Measurements from ENCODE around the gene KCNJ15.

KCNJ15 gene

GRCh38 chr21:38268864-38269575 is 12.2 kb downstream of the KCNJ15 start:
- no peak for DNase-seq (ENCODE audit: low read depth in 2 of 2)

GRCh38 chr21:38269576-38269936 is 12.8 kb downstream of the KCNJ15 start:
- no peak for DNase-seq (ENCODE audit: low read depth in 2 of 2)

- DNase-seq (ENCODE audit: low read depth in 2 of 2): no peak
These were observed 15.4 kb downstream of the KCNJ15 start for GRCh38 chr21:38272215-38272614.

- DNase-seq (ENCODE audit: low read depth in 2 of 2): no peak
These were observed 17.2 kb downstream of the KCNJ15 start for GRCh38 chr21:38273745-38274542.

- peak; percentile 97 for DNase-seq (ENCODE audit: low read depth in 2 of 2)
These were observed 20.8 kb downstream of the KCNJ15 start for GRCh38 chr21:38277501-38278131.

GRCh38 chr21:38280454-38280853 is 23.7 kb downstream of the KCNJ15 start:
- DNase-seq (ENCODE audit: low read depth in 2 of 2): no peak

GRCh38 chr21:38280867-38281266 is 24.1 kb downstream of the KCNJ15 start:
- DNase-seq (ENCODE audit: low read depth in 2 of 2): no peak

- DNase-seq (ENCODE audit: low read depth in 2 of 2): no peak
These were observed 26.1 kb downstream of the KCNJ15 start for GRCh38 chr21:38282921-38283320.

- DNase-seq (ENCODE audit: low read depth in 2 of 2): no peak
These were observed 27.4 kb downstream of the KCNJ15 start for GRCh38 chr21:38284216-38284615.

GRCh38 chr21:38286739-38287471 is 30.1 kb downstream of the KCNJ15 start:
- no peak for DNase-seq (ENCODE audit: low read depth in 2 of 2)

GRCh38 chr21:38287476-38287875 is 30.7 kb downstream of the KCNJ15 start:
- DNase-seq (ENCODE audit: low read depth in 2 of 2): no peak

GRCh38 chr21:38289705-38290485 is 33.1 kb downstream of the KCNJ15 start:
- DNase-seq (ENCODE audit: low read depth in 2 of 2): peak; percentile 95

GRCh38 chr21:38290809-38291208 is 34.0 kb downstream of the KCNJ15 start:
- DNase-seq (ENCODE audit: low read depth in 2 of 2): no peak

- no peak for DNase-seq (ENCODE audit: low read depth in 2 of 2)
These were observed 35.1 kb downstream of the KCNJ15 start for GRCh38 chr21:38291874-38292273.

- no peak for DNase-seq (ENCODE audit: low read depth in 2 of 2)
These were observed 36.3 kb downstream of the KCNJ15 start for GRCh38 chr21:38293113-38293512.

- no peak for DNase-seq (ENCODE audit: low read depth in 2 of 2)
These were observed 37.0 kb downstream of the KCNJ15 start for GRCh38 chr21:38293765-38294164.

- no peak for DNase-seq (ENCODE audit: low read depth in 2 of 2)
These were observed 37.8 kb downstream of the KCNJ15 start for GRCh38 chr21:38294609-38295008.

GRCh38 chr21:38295997-38296764 is 39.4 kb downstream of the KCNJ15 start:
- no peak for DNase-seq (ENCODE audit: low read depth in 2 of 2)

GRCh38 chr21:38297194-38297631 is 40.4 kb downstream of the KCNJ15 start:
- DNase-seq (ENCODE audit: low read depth in 2 of 2): peak; percentile 56 to 62

- no peak for DNase-seq (ENCODE audit: low read depth in 2 of 2)
These were observed 41.1 kb downstream of the KCNJ15 start for GRCh38 chr21:38297871-38298270.
